Prostate gland (tissue), 2 donors: Measurements from ENCODE around the gene C10orf143.

ENCODE experiments used
- POLR2A ChIP-seq: fragments of 450-650 bp; IDR thresholded peaks from one replicate; pipeline ENCODE4 v1.6.1; 2016; ENCODE audit warnings: antibody characterized with exemption, mild to moderate bottlenecking
- POLR2AphosphoS5 ChIP-seq: sonication (generic); formaldehyde crosslinking; IDR thresholded peaks from one replicate; pipeline ENCODE4 v1.6.1; 2017; ENCODE audit warnings: antibody characterized with exemption
- TF ChIP-seq, protein P1 (sequence below), 4 experiments: fragments of 200-600 bp in 2 of 4; fragments of 450-650 bp in 2 of 4; sonication (generic) in 2 of 4; IDR thresholded peaks; 1 replicate in 3 of 4; 2 replicates in 1 of 4; pipeline ENCODE4 v1.5.1; 2016 to 2019; ENCODE audit warnings: antibody characterized with exemption in 4 of 4, mild to moderate bottlenecking in 2 of 4, moderate library complexity in 2 of 4

DNA sequence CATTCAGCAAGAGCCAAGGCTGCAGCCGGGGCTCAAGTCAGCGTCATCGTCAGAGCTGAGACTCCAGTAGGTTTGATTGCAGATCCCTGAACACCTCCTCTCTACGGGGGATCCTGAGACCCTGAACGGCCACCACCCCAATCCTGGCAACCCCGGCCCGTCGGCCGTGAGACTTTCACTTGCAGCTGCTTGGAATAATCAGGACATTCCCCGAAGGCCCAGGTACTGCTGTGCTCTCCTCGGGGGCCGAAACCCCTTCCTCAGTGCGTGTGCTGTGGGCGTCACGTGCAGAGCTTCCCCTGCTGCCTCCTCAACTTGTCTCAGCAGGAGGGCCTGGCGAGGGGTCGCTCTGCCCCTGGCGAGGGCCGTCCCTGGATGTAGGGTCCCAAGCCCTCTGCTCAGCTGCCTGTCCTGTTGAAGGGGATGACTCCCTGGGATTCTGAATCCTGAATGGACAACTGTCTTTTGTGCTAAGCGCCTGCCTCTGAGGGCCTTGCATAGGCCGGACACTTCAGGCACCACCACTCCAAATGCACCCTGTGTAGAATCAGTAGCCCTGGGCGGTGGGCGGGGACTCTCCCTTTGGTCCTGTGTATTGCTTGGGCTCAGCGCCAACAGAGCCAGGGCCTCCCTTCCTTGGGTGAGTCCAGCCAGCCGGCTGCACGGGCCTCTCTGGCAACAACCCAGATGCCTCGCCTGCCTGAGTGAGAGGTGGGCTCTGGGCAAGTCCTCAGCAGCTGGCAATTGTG lies 82.7 kb downstream of the C10orf143 start:
- no peak for TF ChIP-seq POLR2A
- TF ChIP-seq, protein P1, sequence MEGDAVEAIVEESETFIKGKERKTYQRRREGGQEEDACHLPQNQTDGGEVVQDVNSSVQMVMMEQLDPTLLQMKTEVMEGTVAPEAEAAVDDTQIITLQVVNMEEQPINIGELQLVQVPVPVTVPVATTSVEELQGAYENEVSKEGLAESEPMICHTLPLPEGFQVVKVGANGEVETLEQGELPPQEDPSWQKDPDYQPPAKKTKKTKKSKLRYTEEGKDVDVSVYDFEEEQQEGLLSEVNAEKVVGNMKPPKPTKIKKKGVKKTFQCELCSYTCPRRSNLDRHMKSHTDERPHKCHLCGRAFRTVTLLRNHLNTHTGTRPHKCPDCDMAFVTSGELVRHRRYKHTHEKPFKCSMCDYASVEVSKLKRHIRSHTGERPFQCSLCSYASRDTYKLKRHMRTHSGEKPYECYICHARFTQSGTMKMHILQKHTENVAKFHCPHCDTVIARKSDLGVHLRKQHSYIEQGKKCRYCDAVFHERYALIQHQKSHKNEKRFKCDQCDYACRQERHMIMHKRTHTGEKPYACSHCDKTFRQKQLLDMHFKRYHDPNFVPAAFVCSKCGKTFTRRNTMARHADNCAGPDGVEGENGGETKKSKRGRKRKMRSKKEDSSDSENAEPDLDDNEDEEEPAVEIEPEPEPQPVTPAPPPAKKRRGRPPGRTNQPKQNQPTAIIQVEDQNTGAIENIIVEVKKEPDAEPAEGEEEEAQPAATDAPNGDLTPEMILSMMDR (IDR thresholded peaks at IDR 0.05): no peak
- no peak for TF ChIP-seq POLR2AphosphoS5
